Measurements from ENCODE around the gene GUCY1A2.

Gene GUCY1A2

GRCh38 chr11:106642331-106642730 lies 375.9 kb downstream of the GUCY1A2 start:
- no peak for DNase-seq (ENCODE audit: low read depth)

DNA sequence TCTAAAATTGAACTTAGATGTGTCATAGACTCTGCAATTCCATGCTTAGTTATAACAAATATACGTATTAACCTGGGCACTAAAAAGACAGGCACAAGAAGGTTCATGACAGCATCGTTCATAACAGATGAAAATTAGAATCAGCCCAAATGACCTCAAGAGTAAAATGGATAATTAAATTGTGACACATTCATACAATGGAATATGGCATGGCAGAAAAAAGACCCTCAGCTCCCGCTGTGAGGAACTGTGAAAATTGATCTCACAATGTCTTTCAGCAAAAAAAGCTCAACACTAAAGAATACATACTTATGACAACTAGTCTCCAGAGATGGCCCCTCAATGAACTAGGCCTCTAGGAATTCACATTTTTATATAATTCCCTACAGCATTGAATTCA lies 386.0 kb downstream of the GUCY1A2 start:
- DNase-seq (ENCODE audit: low read depth): no peak

GRCh38 chr11:106627694-106628093 lies 390.6 kb downstream of the GUCY1A2 start:
- DNase-seq (ENCODE audit: low read depth): no peak

DNA sequence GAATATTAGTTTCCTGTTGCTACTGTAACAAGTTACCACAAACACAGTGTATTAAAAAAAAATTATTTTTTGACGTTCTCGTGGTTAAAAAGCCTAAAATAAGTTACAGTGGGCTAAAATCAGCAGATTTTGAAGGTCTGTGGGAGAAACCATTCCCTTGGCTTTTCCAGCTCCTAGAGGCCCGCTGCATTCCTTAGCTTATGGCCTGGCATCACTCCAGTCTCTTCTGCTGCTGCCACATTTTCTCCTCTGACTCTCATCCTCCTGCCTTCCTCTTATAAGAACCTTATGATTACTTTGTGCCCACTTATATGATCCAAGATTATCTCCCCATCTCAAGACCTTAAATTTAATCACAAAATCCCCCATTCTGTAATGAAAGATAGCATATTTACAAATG lies 392.7 kb downstream of the GUCY1A2 start:
- DNase-seq (ENCODE audit: low read depth): no peak

DNA sequence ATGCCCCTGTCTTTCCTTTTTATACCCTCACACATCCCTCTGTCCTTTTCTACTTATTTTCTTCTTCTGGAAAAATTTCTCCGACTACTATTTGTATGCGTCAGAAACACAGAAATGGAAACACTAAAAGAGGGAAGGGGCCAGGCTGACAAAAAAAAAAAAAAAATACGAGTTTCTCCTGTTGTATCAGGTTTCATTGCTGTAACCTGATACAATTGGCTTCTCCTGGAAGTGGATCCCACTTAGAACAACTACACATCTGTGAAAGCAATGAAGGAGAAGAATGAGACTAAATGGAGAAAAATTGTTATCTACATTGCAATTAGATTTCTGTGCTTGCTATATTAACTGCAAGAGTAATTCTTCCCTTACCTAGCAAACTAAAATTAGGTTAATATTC lies 393.9 kb downstream of the GUCY1A2 start:
- DNase-seq (ENCODE audit: low read depth): no peak
